Measurements from ENCODE around the gene LBHD2. TPM values are rescaled to one million over a fixed set of nuclear protein-coding genes. Genes with fewer than 3 reads are reported as not detected.

Gene LBHD2
- total RNA-seq, 3 donors from 2014 or later: not detected

GRCh38 chr14:103090481-103091020, 6.5 kb downstream of the LBHD2 start:
- Histone ChIP-seq H3K4me1 (ENCODE audit: low read depth) (peaks cover 19% of the 10 kb centered on the region), H3K36me3 (ENCODE audit: low read depth) (no peaks in the 10 kb centered on the region), H3K9me3 (no peaks in the 10 kb centered on the region), H3K4me3 (no peak overlapping the region)
- TF ChIP-seq, protein P1, sequence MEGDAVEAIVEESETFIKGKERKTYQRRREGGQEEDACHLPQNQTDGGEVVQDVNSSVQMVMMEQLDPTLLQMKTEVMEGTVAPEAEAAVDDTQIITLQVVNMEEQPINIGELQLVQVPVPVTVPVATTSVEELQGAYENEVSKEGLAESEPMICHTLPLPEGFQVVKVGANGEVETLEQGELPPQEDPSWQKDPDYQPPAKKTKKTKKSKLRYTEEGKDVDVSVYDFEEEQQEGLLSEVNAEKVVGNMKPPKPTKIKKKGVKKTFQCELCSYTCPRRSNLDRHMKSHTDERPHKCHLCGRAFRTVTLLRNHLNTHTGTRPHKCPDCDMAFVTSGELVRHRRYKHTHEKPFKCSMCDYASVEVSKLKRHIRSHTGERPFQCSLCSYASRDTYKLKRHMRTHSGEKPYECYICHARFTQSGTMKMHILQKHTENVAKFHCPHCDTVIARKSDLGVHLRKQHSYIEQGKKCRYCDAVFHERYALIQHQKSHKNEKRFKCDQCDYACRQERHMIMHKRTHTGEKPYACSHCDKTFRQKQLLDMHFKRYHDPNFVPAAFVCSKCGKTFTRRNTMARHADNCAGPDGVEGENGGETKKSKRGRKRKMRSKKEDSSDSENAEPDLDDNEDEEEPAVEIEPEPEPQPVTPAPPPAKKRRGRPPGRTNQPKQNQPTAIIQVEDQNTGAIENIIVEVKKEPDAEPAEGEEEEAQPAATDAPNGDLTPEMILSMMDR (IDR thresholded peaks at IDR 0.05): no peak
- peak in 1 of 3 donors; percentile 49 for DNase-seq
- ATAC-seq: no peak
- intact Hi-C loops (cut with DNase I, micrococcal nuclease): no loop called here

- TF ChIP-seq, protein P1 (IDR thresholded peaks at IDR 0.05): no peak
- Histone ChIP-seq H3K9me3 (no peaks in the 10 kb centered on the region), H3K4me1 (ENCODE audit: low read depth) (peaks cover 25% of the 10 kb centered on the region), H3K4me3 (no peak overlapping the region), H3K36me3 (ENCODE audit: low read depth) (no peaks in the 10 kb centered on the region)
- DNase-seq (peak; percentile 80 to 87 (median 83)), ATAC-seq (peak; percentile 65)
- intact Hi-C loops (cut with DNase I, micrococcal nuclease): no loop called here
Observed at GRCh38 chr14:103091041-103091882, 7.3 kb downstream of the LBHD2 start.

DNA sequence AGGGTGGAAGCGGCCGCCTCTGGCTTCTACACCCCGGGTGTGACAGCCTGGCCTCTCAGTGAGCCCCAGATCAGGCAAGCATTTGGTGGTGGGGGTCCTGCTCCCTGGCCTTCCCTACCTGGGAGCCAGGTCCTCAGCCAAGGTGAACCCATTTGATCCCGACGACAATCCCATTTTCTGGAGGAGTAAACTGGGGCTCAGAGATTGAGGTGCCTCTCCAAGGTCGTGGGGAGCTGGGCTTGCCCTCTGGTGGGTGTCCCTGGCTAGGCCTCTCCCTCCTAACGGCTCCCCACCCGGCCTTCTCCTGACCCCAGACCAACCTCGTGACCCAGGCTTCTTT, 7.8 kb downstream of the LBHD2 start:
- H3K9me3 ChIP-seq: no peaks in the 10 kb centered on the region
- peaks cover 25% of the 10 kb centered on the region for H3K4me1 ChIP-seq (ENCODE audit: low read depth)
- TF ChIP-seq, protein P1 (IDR thresholded peaks at IDR 0.05): no peak
- DNase-seq (no peak), ATAC-seq (no peak)
- H3K4me3 ChIP-seq: no peak overlapping the region
- no peaks in the 10 kb centered on the region for H3K36me3 ChIP-seq (ENCODE audit: low read depth)
- intact Hi-C loops (cut with DNase I, micrococcal nuclease): no loop called here

GRCh38 chr14:103093856-103094405, 9.9 kb downstream of the LBHD2 start:
- intact Hi-C loops (cut with DNase I, micrococcal nuclease): no loop called here
- ATAC-seq: no peak
- Histone ChIP-seq H3K9me3 (no peaks in the 10 kb centered on the region), H3K36me3 (ENCODE audit: low read depth) (no peaks in the 10 kb centered on the region), H3K4me3 (no peak overlapping the region), H3K4me1 (ENCODE audit: low read depth) (peaks cover 25% of the 10 kb centered on the region)
- TF ChIP-seq, protein P1 (IDR thresholded peaks at IDR 0.05): no peak
- DNase-seq: peak in 1 of 3 donors; percentile 53

DNA sequence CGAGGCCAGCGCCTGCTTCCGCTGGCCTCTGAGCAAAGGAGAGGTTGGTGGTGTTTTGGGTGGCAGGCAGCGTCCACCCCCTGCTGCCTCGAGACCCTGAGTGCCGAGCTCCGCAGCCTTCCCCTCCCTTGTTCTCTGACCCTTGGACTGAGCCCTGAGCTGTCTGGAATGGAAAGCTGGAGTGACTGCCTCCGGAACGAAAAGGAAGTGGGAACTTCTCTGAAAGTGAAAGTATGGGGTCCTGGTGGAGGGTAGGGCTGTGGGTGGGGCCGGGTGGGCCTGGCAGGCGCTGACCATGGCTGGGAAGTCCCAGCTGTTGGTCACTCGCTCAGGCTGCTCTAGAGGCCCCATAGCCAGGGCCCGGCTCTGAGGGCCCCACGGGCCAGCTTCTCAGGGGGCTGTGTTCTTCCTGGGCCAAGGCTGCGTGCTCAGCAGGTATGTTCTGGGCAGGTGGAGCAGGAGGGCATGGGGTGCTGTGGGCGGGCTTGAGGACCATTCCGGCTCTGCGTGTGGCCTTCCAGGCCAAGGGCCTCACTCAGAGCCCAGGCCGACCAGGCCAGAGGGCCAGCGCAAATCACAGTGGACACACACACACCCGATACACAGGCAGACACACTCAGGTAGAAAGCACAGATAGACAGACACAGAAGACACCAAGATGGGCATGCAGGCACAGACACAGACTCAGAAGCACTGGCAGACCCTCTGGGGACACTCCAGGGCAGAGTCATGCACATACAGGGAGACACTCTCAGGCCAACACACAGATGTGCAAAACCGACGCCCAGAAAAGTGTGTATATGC, 10.6 kb downstream of the LBHD2 start, which contains the start of gene EXOC3L4:
Gene EXOC3L4, plus strand, starts transcription at position 320 of the 804 bp plus-strand sequence. CDS start 5,495 bp downstream, outside the sequence.
- Histone ChIP-seq H3K9me3 (no peaks in the 10 kb centered on the region), H3K36me3 (ENCODE audit: low read depth) (no peaks in the 10 kb centered on the region), H3K4me1 (ENCODE audit: low read depth) (peaks cover 25% of the 10 kb centered on the region), H3K4me3 (no peak within 1 kb of the TSS)
- DNase-seq (peak; percentile 70 to 71 (median 70)), ATAC-seq (peak; percentile 83)
- intact Hi-C loops (cut with DNase I, micrococcal nuclease): no loop called here
- TF ChIP-seq, protein P1 (IDR thresholded peaks at IDR 0.05): no peak
